Fibroblast of mammary gland (primary cell): ENCODE data around the gene CA10.

Experiments
- DNase-seq: peaks from one replicate; pipeline ENCODE4 v3.0.0-alpha.2; 2010; ENCODE audit warnings: low read depth
- H3K4me3 ChIP-seq: 2 replicates; pipeline ENCODE4 v1.5.1; 2011; ENCODE audit warnings: low read depth, mild to moderate bottlenecking, low read length, moderate library complexity; ENCODE audit not compliant: control insufficient read depth
- CTCF ChIP-seq: conservative IDR thresholded peaks from 2 replicates; pipeline ENCODE4 v1.5.1; 2011; ENCODE audit warnings: low read depth, low read length, inconsistent platforms; ENCODE audit not compliant: control insufficient read depth, insufficient read depth

The CA10 gene

GRCh38 chr17:51731941-51732722, 426.4 kb downstream of the CA10 start:
- DNase-seq: no peak
- H3K4me3 ChIP-seq: no peak overlapping the region
- no peak for TF ChIP-seq CTCF

- H3K4me3 ChIP-seq: no peak overlapping the region
- DNase-seq: peak; percentile 5
- no peak for TF ChIP-seq CTCF
These were observed 428.0 kb downstream of the CA10 start for GRCh38 chr17:51730303-51731050.

GRCh38 chr17:51725185-51725584, 433.3 kb downstream of the CA10 start:
- H3K4me3 ChIP-seq: no peak overlapping the region
- TF ChIP-seq CTCF: no peak
- no peak for DNase-seq

- no peak for DNase-seq
- H3K4me3 ChIP-seq: no peak overlapping the region
- no peak for TF ChIP-seq CTCF
These were observed 434.4 kb downstream of the CA10 start for GRCh38 chr17:51724043-51724580.

GRCh38 chr17:51722994-51723393, 435.5 kb downstream of the CA10 start:
- H3K4me3 ChIP-seq: no peak overlapping the region
- TF ChIP-seq CTCF: no peak
- DNase-seq: peak; percentile 5

- no peak for TF ChIP-seq CTCF
- no peak overlapping the region for H3K4me3 ChIP-seq
- DNase-seq: no peak
These were observed 436.8 kb downstream of the CA10 start for GRCh38 chr17:51721730-51722129.
